Measurements from ENCODE around the gene SCYGR1. TPM values are rescaled to one million over a fixed set of nuclear protein-coding genes. Genes with fewer than 3 reads are reported as not detected.

Gene SCYGR1
- total RNA-seq, 1 donor from 2014 or later = not detected

DNA sequence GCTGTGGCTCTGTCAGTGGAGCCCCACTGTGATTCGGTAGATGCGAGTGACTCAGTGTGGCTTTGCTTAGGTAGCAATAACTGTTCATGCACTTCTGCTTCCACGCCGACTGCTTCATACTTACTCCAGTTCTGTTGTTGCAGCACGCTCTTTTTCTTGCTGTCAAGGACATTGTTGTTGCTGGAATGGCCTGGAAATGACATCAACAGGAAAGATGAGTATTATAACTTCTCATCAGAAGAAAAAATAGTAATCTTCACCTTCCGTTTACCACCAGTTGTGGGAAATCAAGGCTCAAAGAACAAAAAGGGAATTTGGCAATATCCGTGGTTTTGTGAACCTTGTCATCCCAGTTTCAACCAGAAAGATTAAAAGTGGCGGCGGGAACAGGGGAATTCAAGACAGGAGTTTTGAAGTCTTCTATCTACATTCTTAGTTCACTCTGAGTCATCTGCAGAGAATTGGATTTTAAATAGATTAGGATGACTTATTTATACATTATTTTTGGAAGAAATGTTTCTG, 16.9 kb downstream of the SCYGR1 start:
- H3K27me3 Mint-ChIP-seq (ENCODE audit: unreplicated experiment) = no peaks in the 10 kb centered on the region
- H3K9me3 Mint-ChIP-seq (ENCODE audit: unreplicated experiment) = no peaks in the 10 kb centered on the region
- no peak overlapping the region for H3K4me3 Mint-ChIP-seq (ENCODE audit: unreplicated experiment)
- H3K36me3 Mint-ChIP-seq (ENCODE audit: unreplicated experiment) = no peaks in the 10 kb centered on the region
- no peak overlapping the region for H3K27ac Mint-ChIP-seq (ENCODE audit: unreplicated experiment)
- peaks cover 2% of the 10 kb centered on the region for H3K4me1 Mint-ChIP-seq (ENCODE audit: low read depth, unreplicated experiment)
- TF ChIP-seq, protein P1, sequence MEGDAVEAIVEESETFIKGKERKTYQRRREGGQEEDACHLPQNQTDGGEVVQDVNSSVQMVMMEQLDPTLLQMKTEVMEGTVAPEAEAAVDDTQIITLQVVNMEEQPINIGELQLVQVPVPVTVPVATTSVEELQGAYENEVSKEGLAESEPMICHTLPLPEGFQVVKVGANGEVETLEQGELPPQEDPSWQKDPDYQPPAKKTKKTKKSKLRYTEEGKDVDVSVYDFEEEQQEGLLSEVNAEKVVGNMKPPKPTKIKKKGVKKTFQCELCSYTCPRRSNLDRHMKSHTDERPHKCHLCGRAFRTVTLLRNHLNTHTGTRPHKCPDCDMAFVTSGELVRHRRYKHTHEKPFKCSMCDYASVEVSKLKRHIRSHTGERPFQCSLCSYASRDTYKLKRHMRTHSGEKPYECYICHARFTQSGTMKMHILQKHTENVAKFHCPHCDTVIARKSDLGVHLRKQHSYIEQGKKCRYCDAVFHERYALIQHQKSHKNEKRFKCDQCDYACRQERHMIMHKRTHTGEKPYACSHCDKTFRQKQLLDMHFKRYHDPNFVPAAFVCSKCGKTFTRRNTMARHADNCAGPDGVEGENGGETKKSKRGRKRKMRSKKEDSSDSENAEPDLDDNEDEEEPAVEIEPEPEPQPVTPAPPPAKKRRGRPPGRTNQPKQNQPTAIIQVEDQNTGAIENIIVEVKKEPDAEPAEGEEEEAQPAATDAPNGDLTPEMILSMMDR (IDR thresholded peaks at IDR 0.05; ENCODE audit: partially characterized antibody, unreplicated experiment) = no peak
- no peak for DNase-seq

DNA sequence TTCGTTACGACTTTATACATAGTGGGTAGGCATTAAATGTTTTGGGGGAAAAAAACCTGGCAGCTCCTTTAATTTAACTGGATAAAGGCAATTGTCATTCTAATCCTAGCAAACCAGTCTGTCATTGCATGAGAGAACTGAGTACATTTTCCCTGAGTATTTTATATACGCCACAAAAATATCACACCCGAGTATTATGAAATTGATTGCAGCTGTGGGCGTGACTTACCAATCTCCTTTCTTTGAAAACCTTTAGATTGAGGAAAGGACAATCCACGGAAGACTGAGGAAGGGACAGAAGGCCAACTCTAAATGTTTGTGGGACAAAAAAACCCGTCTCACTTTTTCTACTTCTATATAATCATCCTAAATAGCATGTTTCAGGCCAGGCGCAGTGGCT, 17.7 kb downstream of the SCYGR1 start:
- no peak for DNase-seq
- Mint-ChIP-seq H3K27ac (ENCODE audit: unreplicated experiment) (no peak overlapping the region), H3K27me3 (ENCODE audit: unreplicated experiment) (no peaks in the 10 kb centered on the region), H3K9me3 (ENCODE audit: unreplicated experiment) (no peaks in the 10 kb centered on the region), H3K36me3 (ENCODE audit: unreplicated experiment) (no peaks in the 10 kb centered on the region), H3K4me1 (ENCODE audit: low read depth, unreplicated experiment) (peaks cover 3% of the 10 kb centered on the region), H3K4me3 (ENCODE audit: unreplicated experiment) (no peak overlapping the region)
- TF ChIP-seq, protein P1 (IDR thresholded peaks at IDR 0.05; ENCODE audit: partially characterized antibody, unreplicated experiment) = no peak

DNA sequence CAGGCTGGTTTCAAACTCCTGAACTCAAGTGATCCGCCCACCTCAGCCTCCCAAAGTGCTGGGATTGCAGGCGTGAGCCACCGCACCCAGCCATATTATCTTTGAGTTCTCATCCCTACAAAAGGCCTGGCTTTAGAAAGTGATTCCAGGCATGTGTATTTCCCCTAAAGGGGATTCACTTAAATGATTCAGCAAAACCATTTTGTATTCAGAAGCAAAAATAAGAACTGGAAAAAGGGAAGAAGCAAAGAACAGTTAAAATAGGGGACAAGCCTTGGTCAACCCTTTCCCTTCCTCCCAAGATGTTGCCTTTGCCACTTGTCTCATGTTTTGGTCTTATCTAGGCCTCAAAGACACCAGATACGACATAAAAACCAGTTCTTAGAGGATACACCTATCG, 19.2 kb downstream of the SCYGR1 start:
- Mint-ChIP-seq H3K36me3 (ENCODE audit: unreplicated experiment) (no peaks in the 10 kb centered on the region), H3K4me1 (ENCODE audit: low read depth, unreplicated experiment) (peaks cover 12% of the 10 kb centered on the region)

DNA sequence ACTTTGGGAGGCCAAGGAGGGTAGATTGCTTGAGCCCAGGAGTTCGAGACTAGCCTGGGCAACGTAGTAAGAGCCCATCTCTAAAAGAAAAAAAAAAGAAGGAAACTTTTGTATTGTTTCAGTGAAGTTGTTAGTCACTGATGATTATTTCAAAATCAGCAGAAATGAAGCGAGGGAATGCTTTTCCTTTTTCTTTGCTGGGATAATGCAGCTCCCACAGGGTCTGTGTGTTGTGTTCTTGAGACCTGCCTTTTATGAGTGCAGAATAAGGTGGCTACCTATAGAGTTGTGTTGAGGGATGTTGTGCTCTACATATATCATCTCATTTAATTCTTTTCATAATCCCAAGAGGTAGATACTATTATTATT, 20.3 kb downstream of the SCYGR1 start:
- Mint-ChIP-seq H3K4me3 (ENCODE audit: unreplicated experiment) (no peak overlapping the region), H3K27me3 (ENCODE audit: unreplicated experiment) (no peaks in the 10 kb centered on the region), H3K9me3 (ENCODE audit: unreplicated experiment) (no peaks in the 10 kb centered on the region), H3K36me3 (ENCODE audit: unreplicated experiment) (no peaks in the 10 kb centered on the region), H3K4me1 (ENCODE audit: low read depth, unreplicated experiment) (peaks cover 12% of the 10 kb centered on the region), H3K27ac (ENCODE audit: unreplicated experiment) (no peak overlapping the region)
- no peak for DNase-seq
- TF ChIP-seq, protein P1 (IDR thresholded peaks at IDR 0.05; ENCODE audit: partially characterized antibody, unreplicated experiment) = no peak

More for the DNA sequence above, 19.2 kb downstream of the SCYGR1 start:
- Mint-ChIP-seq H3K27ac (ENCODE audit: unreplicated experiment) (no peak overlapping the region), H3K27me3 (ENCODE audit: unreplicated experiment) (no peaks in the 10 kb centered on the region), H3K4me3 (ENCODE audit: unreplicated experiment) (no peak overlapping the region), H3K9me3 (ENCODE audit: unreplicated experiment) (no peaks in the 10 kb centered on the region)
- no peak for DNase-seq
- TF ChIP-seq, protein P1 (IDR thresholded peaks at IDR 0.05; ENCODE audit: partially characterized antibody, unreplicated experiment) = no peak

DNA sequence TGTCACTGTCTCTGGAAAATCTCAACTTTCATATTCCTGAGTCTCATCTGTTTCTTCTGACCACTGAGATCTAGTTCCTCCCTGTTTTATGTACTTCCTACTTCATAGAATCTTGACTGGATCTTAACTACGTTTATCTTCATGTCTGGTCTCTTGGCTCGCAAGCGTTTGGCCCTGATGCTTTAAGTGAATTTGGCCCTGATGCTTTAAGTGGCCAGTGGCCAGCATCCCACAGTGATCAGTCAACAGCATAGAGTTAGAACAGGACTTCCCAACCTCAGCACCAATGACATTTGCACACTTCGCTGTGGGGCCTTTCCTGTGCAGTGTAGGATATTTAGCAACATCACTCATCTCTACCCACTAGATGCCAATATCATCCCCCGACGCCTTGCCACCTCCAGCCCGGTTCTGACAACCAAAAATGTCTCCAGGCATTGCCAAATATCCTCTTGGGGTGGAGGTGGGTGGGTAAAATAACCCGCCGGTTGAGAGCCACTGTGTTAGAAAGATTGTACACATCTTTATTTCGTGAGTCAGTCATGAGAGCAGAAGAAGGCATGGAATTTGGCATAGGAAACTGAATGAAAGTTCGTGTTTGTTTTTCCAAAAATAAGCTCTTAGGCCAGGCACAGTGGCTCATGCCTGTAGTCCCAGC, 20.9 kb downstream of the SCYGR1 start:
- H3K4me3 Mint-ChIP-seq (ENCODE audit: unreplicated experiment) = no peak overlapping the region
- H3K27me3 Mint-ChIP-seq (ENCODE audit: unreplicated experiment) = no peaks in the 10 kb centered on the region
- H3K27ac Mint-ChIP-seq (ENCODE audit: unreplicated experiment) = no peak overlapping the region
- no peaks in the 10 kb centered on the region for H3K36me3 Mint-ChIP-seq (ENCODE audit: unreplicated experiment)
- TF ChIP-seq, protein P1 (IDR thresholded peaks at IDR 0.05; ENCODE audit: partially characterized antibody, unreplicated experiment) = no peak
- peaks cover 12% of the 10 kb centered on the region for H3K4me1 Mint-ChIP-seq (ENCODE audit: low read depth, unreplicated experiment)
- H3K9me3 Mint-ChIP-seq (ENCODE audit: unreplicated experiment) = no peaks in the 10 kb centered on the region
- DNase-seq = no peak
